Panc1 (cell line): ENCODE measurements around the gene HP. TPM values are rescaled to one million over a fixed set of nuclear protein-coding genes. Genes with fewer than 3 reads are reported as not detected.

ENCODE experiments used
- ATAC-seq: fragments of 200-7000 bp; cut with Tn5 transposase; 2 replicates; pipeline ENCODE4 v1.9.1; 2020; ENCODE audit warnings: mild to moderate bottlenecking, moderate library complexity
- BruUV-seq: library from RNA; stranded (reverse); fragments of 400-500 nt; replicated peaks from 2 replicates; lab custom pipeline; 2021; lab: Mats Ljungman, UMichigan
- CTCF ChIA-PET: fragments of 300-600 bp; sonication (Branson Sonifier 250); formaldehyde crosslinking; loops from one replicate; lab custom pipeline; 2022; ENCODE audit warnings: antibody characterized with exemption; lab: Charles Lee
- POLR2A ChIA-PET: fragments of 300-600 bp; sonication (Branson Sonifier 250); formaldehyde crosslinking; loops from one replicate; lab custom pipeline; 2022; ENCODE audit warnings: antibody characterized with exemption; lab: Charles Lee
- DNase-seq: peaks from one replicate; pipeline ENCODE4 v3.0.0-alpha.2; 2010; ENCODE audit warnings: low read depth, low spot score
- H3K27ac ChIP-seq: 2 replicates; pipeline ENCODE4 v1.5.1; 2011; ENCODE audit warnings: mild to moderate bottlenecking, low read length, inconsistent platforms
- H3K27me3 ChIP-seq: fragments of 200-500 bp; sonication (Bioruptor generic); 2 replicates; pipeline ENCODE4 v1.6.0; 2014; ENCODE audit warnings: low read length, inconsistent platforms; ENCODE audit not compliant: control insufficient read depth, insufficient read depth
- H3K36me3 ChIP-seq: fragments of 200-500 bp; sonication (Bioruptor generic); 2 replicates; pipeline ENCODE4 v1.5.1; 2014; ENCODE audit warnings: inconsistent platforms, mild to moderate bottlenecking, low read length, moderate library complexity; ENCODE audit not compliant: control insufficient read depth, insufficient read depth
- H3K4me1 ChIP-seq: 2 replicates; pipeline ENCODE4 v1.5.1; 2011; ENCODE audit warnings: inconsistent platforms, mild to moderate bottlenecking, low read length, moderate library complexity; ENCODE audit not compliant: control insufficient read depth, insufficient read depth
- H3K4me3 ChIP-seq, 2 experiments: 2 replicates each; pipeline ENCODE4 v1.5.1; 2011 to 2012; ENCODE audit warnings: low read depth in 2 of 2, low read length in 2 of 2, mild to moderate bottlenecking in 2 of 2, inconsistent platforms in 1 of 2, moderate library complexity in 1 of 2
- H3K9me3 ChIP-seq: fragments of 200-500 bp; sonication (Bioruptor generic); 2 replicates; pipeline ENCODE4 v1.5.1; 2014; ENCODE audit warnings: low read depth, mild to moderate bottlenecking, inconsistent platforms, low read length, moderate library complexity; ENCODE audit not compliant: control insufficient read depth, insufficient read depth
- POLR2AphosphoS5 ChIP-seq: IDR thresholded peaks from 2 replicates; pipeline ENCODE4 v1.6.1; 2012; ENCODE audit warnings: mild to moderate bottlenecking, low read depth, low read length, moderate library complexity
- REST ChIP-seq, 2 experiments: IDR thresholded peaks; 2 replicates each; pipeline ENCODE4 v1.6.1; 2011 to 2012; ENCODE audit warnings: low read depth in 2 of 2, control low read depth in 1 of 2, low read length in 1 of 2, mild to moderate bottlenecking in 1 of 2, moderate library complexity in 1 of 2; ENCODE audit not compliant: insufficient read depth in 1 of 2
- SIN3A ChIP-seq: IDR thresholded peaks from 2 replicates; pipeline ENCODE4 v1.6.1; 2012; ENCODE audit warnings: low read depth, mild to moderate bottlenecking, low read length, moderate library complexity, borderline replicate concordance; ENCODE audit not compliant: insufficient read depth
- TCF7L2 ChIP-seq: IDR thresholded peaks from 2 replicates; pipeline ENCODE4 v1.6.1; 2011; ENCODE audit warnings: mild to moderate bottlenecking, low read depth, low read length, inconsistent platforms
- in situ Hi-C: cut with HindIII; loops from 2 replicates; pipeline ENCODE4 v1.10.0; 2016; ENCODE audit warnings: low sequenced_read_pairs, low pct_unique_long_range_greater_than_20kb
- intact Hi-C: fragments of 100-400 bp; cut with micrococcal nuclease; formaldehyde crosslinking; loops from one replicate; pipeline ENCODE4 v1.10.0; 2022; ENCODE audit not compliant: unreplicated experiment
- total RNA-seq: library from RNA; stranded (reverse); gene quantifications from one replicate; pipeline ENCODE4 v1.2.1, GENCODE V29; 2021; ENCODE audit not compliant: unreplicated experiment
- TF ChIP-seq, protein P1 (sequence below): fragments of 450-650 bp; IDR thresholded peaks from 2 replicates; pipeline ENCODE4 v1.5.1; 2017; ENCODE audit warnings: mild to moderate bottlenecking

The HP gene
- total RNA-seq, 1 experiment from 2014 or later: 7.0 TPM

DNA sequence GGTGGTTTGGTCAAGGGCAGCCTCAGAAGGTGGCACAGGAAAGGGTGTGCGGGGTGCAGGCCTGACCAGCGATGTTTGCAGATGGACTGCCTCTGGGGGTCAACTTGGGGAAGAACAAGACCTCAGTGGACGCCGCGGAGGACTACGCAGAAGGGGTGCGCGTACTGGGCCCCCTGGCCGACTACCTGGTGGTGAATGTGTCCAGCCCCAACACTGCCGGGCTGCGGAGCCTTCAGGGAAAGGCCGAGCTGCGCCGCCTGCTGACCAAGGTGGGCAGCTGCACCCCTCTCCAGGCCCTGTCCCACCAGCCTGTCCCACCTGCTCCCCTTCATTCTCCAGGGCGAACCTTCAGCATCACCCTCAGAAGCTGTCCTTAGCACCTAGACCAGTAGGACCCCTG, 33.3 kb upstream of the HP start:
- DNase-seq: no peak
- BruUV-seq: no TSS peak
- POLR2A ChIA-PET: no interaction called here
- in situ Hi-C loops: no loop called here
- no peaks in the 10 kb centered on the region for H3K9me3 ChIP-seq
- no peak overlapping the region for H3K27ac ChIP-seq
- CTCF ChIA-PET: no interaction called here
- H3K36me3 ChIP-seq: no peaks in the 10 kb centered on the region
- H3K27me3 ChIP-seq: no peaks in the 10 kb centered on the region
- TF ChIP-seq, protein P1, sequence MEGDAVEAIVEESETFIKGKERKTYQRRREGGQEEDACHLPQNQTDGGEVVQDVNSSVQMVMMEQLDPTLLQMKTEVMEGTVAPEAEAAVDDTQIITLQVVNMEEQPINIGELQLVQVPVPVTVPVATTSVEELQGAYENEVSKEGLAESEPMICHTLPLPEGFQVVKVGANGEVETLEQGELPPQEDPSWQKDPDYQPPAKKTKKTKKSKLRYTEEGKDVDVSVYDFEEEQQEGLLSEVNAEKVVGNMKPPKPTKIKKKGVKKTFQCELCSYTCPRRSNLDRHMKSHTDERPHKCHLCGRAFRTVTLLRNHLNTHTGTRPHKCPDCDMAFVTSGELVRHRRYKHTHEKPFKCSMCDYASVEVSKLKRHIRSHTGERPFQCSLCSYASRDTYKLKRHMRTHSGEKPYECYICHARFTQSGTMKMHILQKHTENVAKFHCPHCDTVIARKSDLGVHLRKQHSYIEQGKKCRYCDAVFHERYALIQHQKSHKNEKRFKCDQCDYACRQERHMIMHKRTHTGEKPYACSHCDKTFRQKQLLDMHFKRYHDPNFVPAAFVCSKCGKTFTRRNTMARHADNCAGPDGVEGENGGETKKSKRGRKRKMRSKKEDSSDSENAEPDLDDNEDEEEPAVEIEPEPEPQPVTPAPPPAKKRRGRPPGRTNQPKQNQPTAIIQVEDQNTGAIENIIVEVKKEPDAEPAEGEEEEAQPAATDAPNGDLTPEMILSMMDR: no peak
- TF ChIP-seq TCF7L2 (no peak), REST (IDR thresholded peaks at IDR 0.05; ENCODE audit: insufficient read depth in 1 of 2, low read depth in 2 of 2, low read length in 1 of 2) (no peak), SIN3A (no peak), POLR2AphosphoS5 (no peak)
- intact Hi-C loops: no loop called here
- ATAC-seq: no peak
- H3K4me3 ChIP-seq: no peak overlapping the region
- H3K4me1 ChIP-seq: no peaks in the 10 kb centered on the region

GRCh38 chr16:72022127-72022526, 32.2 kb upstream of the HP start:
- TF ChIP-seq REST (IDR thresholded peaks at IDR 0.05; ENCODE audit: insufficient read depth in 1 of 2, low read depth in 2 of 2, low read length in 1 of 2) (no peak), TCF7L2 (no peak), POLR2AphosphoS5 (no peak), SIN3A (no peak)
- TF ChIP-seq, protein P1: no peak
- BruUV-seq: no TSS peak
- ChIA-PET CTCF (no interaction called here), POLR2A (no interaction called here)
- no peak for DNase-seq
- Histone ChIP-seq H3K27me3 (no peaks in the 10 kb centered on the region), H3K36me3 (no peaks in the 10 kb centered on the region), H3K4me1 (no peaks in the 10 kb centered on the region), H3K27ac (no peak overlapping the region), H3K4me3 (no peak overlapping the region), H3K9me3 (no peaks in the 10 kb centered on the region)
- no peak for ATAC-seq
- intact Hi-C loops (no loop called here), in situ Hi-C loops (no loop called here)
